Neural cell (in vitro differentiated cells): ENCODE data around the gene NFS1. TPM values are rescaled to one million over a fixed set of nuclear protein-coding genes. Genes with fewer than 3 reads are reported as not detected.
A peak's percentile ranks its signal among the peaks of the same experiment; 100 is the strongest.

Experiments used
- H2AFZ ChIP-seq: fragments of 200-600, 300-800 bp; sonication (generic), shearing (Covaris generic); 2 replicates; pipeline ENCODE4 v1.6.0; 2014; ENCODE audit warnings: low read depth, mild to moderate bottlenecking, antibody characterized with exemption, low read length, moderate library complexity
- H3F3A ChIP-seq: fragments of 200-600 bp; shearing (Covaris generic); 2 replicates; pipeline ENCODE4 v1.6.1; 2016; ENCODE audit warnings: mild to moderate bottlenecking, moderate library complexity, mixed read lengths, antibody characterized with exemption, low read length; ENCODE audit not compliant: insufficient read depth, poor library complexity, severe bottlenecking
- H3K27ac ChIP-seq: fragments of 200-600, 300-800 bp; sonication (generic), shearing (Covaris generic); 2 replicates; pipeline ENCODE4 v1.5.1; 2014; ENCODE audit warnings: mild to moderate bottlenecking, low read length, moderate library complexity
- H3K27me3 ChIP-seq: fragments of 300-800, 200-600 bp; sonication (generic), shearing (Covaris generic); 2 replicates; pipeline ENCODE4 v1.6.0; 2014; ENCODE audit warnings: mild to moderate bottlenecking, low read depth, low read length, moderate library complexity; ENCODE audit not compliant: insufficient read depth
- H3K36me3 ChIP-seq: fragments of 300-800, 200-600 bp; sonication (generic), shearing (Covaris generic); 2 replicates; pipeline ENCODE4 v1.5.1; 2014; ENCODE audit warnings: mild to moderate bottlenecking, antibody characterized with exemption, low read length, moderate library complexity; ENCODE audit not compliant: insufficient read depth
- H3K4me2 ChIP-seq: fragments of 300-800, 200-600 bp; sonication (generic), shearing (Covaris generic); 2 replicates; pipeline ENCODE4 v1.6.0; 2014; ENCODE audit warnings: mild to moderate bottlenecking, low read length
- H3K4me3 ChIP-seq: fragments of 300-800, 200-600 bp; sonication (generic), shearing (Covaris generic); 2 replicates; pipeline ENCODE4 v1.5.1; 2014; ENCODE audit warnings: mild to moderate bottlenecking, low read length, moderate library complexity
- H3K79me2 ChIP-seq: fragments of 200-600 bp; shearing (Covaris generic); replicated peaks from 2 replicates; pipeline ENCODE4 v1.6.0; 2014; ENCODE audit warnings: mild to moderate bottlenecking, low read length, moderate library complexity; ENCODE audit not compliant: insufficient read depth
- H3K9ac ChIP-seq: fragments of 300-800, 200-600 bp; sonication (generic), shearing (Covaris generic); 2 replicates; pipeline ENCODE4 v1.6.1; 2016; ENCODE audit warnings: mild to moderate bottlenecking, low read length, mixed read lengths
- H3K9me2 ChIP-seq: fragments of 200-600 bp; shearing (Covaris generic); 2 replicates; pipeline ENCODE4 v1.6.1; 2016; ENCODE audit warnings: mild to moderate bottlenecking, low read length, mixed read lengths; ENCODE audit not compliant: insufficient read depth
- H3K9me3 ChIP-seq: fragments of 200-600, 300-800 bp; sonication (generic), shearing (Covaris generic); 2 replicates; pipeline ENCODE4 v1.6.1; 2016; ENCODE audit warnings: mild to moderate bottlenecking, mixed run types, low read length, moderate library complexity, mixed read lengths
- H4K20me1 ChIP-seq: fragments of 200-600 bp; shearing (Covaris generic); 2 replicates; pipeline ENCODE4 v1.6.1; 2016; ENCODE audit warnings: mild to moderate bottlenecking, mixed run types; ENCODE audit not compliant: insufficient read depth
- CTCF ChIP-seq: fragments of 450-650 bp; IDR thresholded peaks from 2 replicates; pipeline ENCODE4 v1.5.1; 2014; ENCODE audit warnings: antibody characterized with exemption, mild to moderate bottlenecking, moderate library complexity; ENCODE audit not compliant: poor library complexity, severe bottlenecking
- EP300 ChIP-seq: fragments of 450-650 bp; conservative IDR thresholded peaks from 2 replicates; pipeline ENCODE4 v1.6.1; 2014; ENCODE audit warnings: antibody characterized with exemption, mild to moderate bottlenecking, moderate library complexity; ENCODE audit not compliant: poor library complexity, severe bottlenecking
- EZH2 ChIP-seq: fragments of 200-600, 300-800 bp; shearing (Covaris generic), sonication (generic); IDR thresholded peaks from 2 replicates; pipeline ENCODE4 v1.6.1; 2014; ENCODE audit warnings: antibody characterized with exemption, low read length, borderline replicate concordance, mild to moderate bottlenecking; ENCODE audit not compliant: insufficient read depth, poor library complexity, severe bottlenecking
- MXI1 ChIP-seq: fragments of 450-650 bp; conservative IDR thresholded peaks from 2 replicates; pipeline ENCODE4 v1.6.1; 2014; ENCODE audit warnings: antibody characterized with exemption, mild to moderate bottlenecking; ENCODE audit not compliant: poor library complexity, severe bottlenecking
- POLR2AphosphoS5 ChIP-seq: IDR thresholded peaks from 2 replicates; pipeline ENCODE4 v1.6.1; 2012
- RAD21 ChIP-seq: fragments of 450-650 bp; conservative IDR thresholded peaks from 2 replicates; pipeline ENCODE4 v1.6.1; 2014; ENCODE audit warnings: antibody characterized with exemption, mild to moderate bottlenecking, moderate library complexity
- REST ChIP-seq: IDR thresholded peaks from 2 replicates; pipeline ENCODE4 v1.6.1; 2012; ENCODE audit warnings: borderline replicate concordance
- SMC3 ChIP-seq: fragments of 450-650 bp; conservative IDR thresholded peaks from 2 replicates; pipeline ENCODE4 v1.6.1; 2014; ENCODE audit warnings: antibody characterized with exemption, mild to moderate bottlenecking, moderate library complexity; ENCODE audit not compliant: poor library complexity
- TAF1 ChIP-seq: IDR thresholded peaks from 2 replicates; pipeline ENCODE4 v1.6.1; 2012; ENCODE audit warnings: low read depth
- polyA plus RNA-seq: library from polyadenylated mRNA; depleted of rRNA; stranded (reverse); fragments of >200 nt; gene quantifications from 2 replicates; pipeline ENCODE4 v1.2.3, GENCODE V29; 2014

NFS1 gene
- polyA plus RNA-seq, 1 donor from 2014 or later, result 55.2 TPM

- Histone ChIP-seq H3K27ac (peak within 1 kb of the TSS; percentile 100), H3K9me3 (no peaks in the 10 kb centered on the region), H3K27me3 (no peaks in the 10 kb centered on the region), H3K9ac (peak within 1 kb of the TSS; percentile 100), H3K9me2 (no peaks in the 10 kb centered on the region), H2AFZ (peak within 1 kb of the TSS; percentile 71), H3K4me3 (peak within 1 kb of the TSS; percentile 86), H3K79me2 (peaks cover 42% of the 10 kb centered on the region), H3K36me3 (peaks cover 13% of the 10 kb centered on the region), H3F3A (no peaks in the 10 kb centered on the region), H4K20me1 (peaks cover 17% of the 10 kb centered on the region), H3K4me2 (peak within 1 kb of the TSS; percentile 84)
- TF ChIP-seq RAD21, result no peak
- TF ChIP-seq SMC3, result peak; percentile 48
- TF ChIP-seq REST, result peak; percentile 88
- no peak for TF ChIP-seq EZH2
- TF ChIP-seq EP300, result peak; percentile 89
- peak; percentile 98 for TF ChIP-seq POLR2AphosphoS5
- peak; percentile 48 for TF ChIP-seq MXI1
- peak; percentile 94 for TF ChIP-seq TAF1
- TF ChIP-seq CTCF, result peak; percentile 75
These were observed 43.0 kb upstream of the NFS1 start, which contains the start of gene RBM39 for GRCh38 chr20:35741892-35742740. RBM39 (minus strand) TSS chr20:35742260; CDS start chr20:35740874, 1,386 bp downstream.

GRCh38 chr20:35739294-35740163, 40.4 kb upstream of the NFS1 start:
- Histone ChIP-seq H3K27ac (no peak overlapping the region), H3K4me2 (peak overlapping the region; percentile 93), H3K36me3 (peaks cover 19% of the 10 kb centered on the region), H4K20me1 (peaks cover 34% of the 10 kb centered on the region), H3K27me3 (no peaks in the 10 kb centered on the region), H3K9me3 (no peaks in the 10 kb centered on the region), H3K4me3 (peak overlapping the region; percentile 86), H2AFZ (no peak overlapping the region), H3K9me2 (no peaks in the 10 kb centered on the region), H3F3A (no peaks in the 10 kb centered on the region), H3K79me2 (peaks cover 64% of the 10 kb centered on the region), H3K9ac (peak overlapping the region; percentile 100)
- TF ChIP-seq CTCF (peak; percentile 52), SMC3 (no peak)
